Thoracic aorta (tissue), 2 donors: ENCODE measurements around the gene CCNO. TPM values are rescaled to one million over a fixed set of nuclear protein-coding genes. Genes with fewer than 3 reads are reported as not detected.

Experiments
- ATAC-seq: fragments of 150-250 bp; one replicate; pipeline ENCODE4 v1.8.0; 2017; ENCODE audit warnings: low read depth; ENCODE audit not compliant: insufficient number of reproducible peaks, low FRiP score
- DNase-seq: peaks from one replicate; pipeline ENCODE4 v3.0.0-alpha.2; 2020; ENCODE audit warnings: low spot score
- H3K27ac ChIP-seq, 2 donors: fragments of 200-600 bp; sonication (generic); 1 replicate in 1 of 2; 2 replicates in 1 of 2; pipeline ENCODE4 v1.5.1; 2016; ENCODE audit warnings: mild to moderate bottlenecking in 2 of 2, moderate library complexity in 2 of 2
- H3K27me3 ChIP-seq: fragments of 200-600 bp; sonication (generic); replicated peaks from 2 replicates; pipeline ENCODE4 v1.6.0; 2016; ENCODE audit warnings: mild to moderate bottlenecking; ENCODE audit not compliant: insufficient read depth
- H3K36me3 ChIP-seq: fragments of 200-600 bp; sonication (generic); one replicate; pipeline ENCODE4 v1.5.1; 2016
- H3K4me1 ChIP-seq, 2 donors: fragments of 200-600 bp; sonication (generic); 1 replicate in 1 of 2; 2 replicates in 1 of 2; pipeline versions ENCODE4 v1.5.1 to v1.6.0; 2016; ENCODE audit warnings: low read depth in 2 of 2, mild to moderate bottlenecking in 1 of 2; ENCODE audit not compliant: control insufficient read depth in 1 of 2
- H3K4me3 ChIP-seq: fragments of 200-600 bp; sonication (generic); 2 replicates; pipeline ENCODE4 v1.5.1; 2016; ENCODE audit warnings: mild to moderate bottlenecking
- H3K9me3 ChIP-seq: fragments of 200-600 bp; sonication (generic); 2 replicates; pipeline ENCODE4 v1.5.1; 2016
- CTCF ChIP-seq: fragments of 200-600 bp; sonication (generic); IDR thresholded peaks from one replicate; pipeline ENCODE4 v1.5.1; 2019; ENCODE audit warnings: antibody characterized with exemption
- total RNA-seq, 2 donors: library from RNA; depleted of rRNA; stranded (reverse); fragments of >200 nt; gene quantifications; one replicate each; pipeline versions ENCODE4 v1.1.0 to v1.2.3, GENCODE V29; 2016

The CCNO gene
- total RNA-seq, 2 donors from 2014 or later = 0.35 to 0.95 TPM

GRCh38 chr5:55226934-55227663, 6.3 kb downstream of the CCNO start, which contains the start of gene MCIDAS:
TSS of gene MCIDAS (minus strand) at chr5:55227315. CDS start at chr5:55227138, 177 bp downstream.
- no peak for DNase-seq
- TF ChIP-seq CTCF = peak; percentile 26
- Histone ChIP-seq H3K27me3 (peaks cover 42% of the 10 kb centered on the region), H3K4me1 (peaks cover 16 to 33% of the 10 kb centered on the region in 2 donors), H3K4me3 (peak within 1 kb of the TSS; percentile 74), H3K36me3 (no peaks in the 10 kb centered on the region), H3K27ac (no peak within 1 kb of the TSS), H3K9me3 (no peaks in the 10 kb centered on the region)
- no peak for ATAC-seq

DNA sequence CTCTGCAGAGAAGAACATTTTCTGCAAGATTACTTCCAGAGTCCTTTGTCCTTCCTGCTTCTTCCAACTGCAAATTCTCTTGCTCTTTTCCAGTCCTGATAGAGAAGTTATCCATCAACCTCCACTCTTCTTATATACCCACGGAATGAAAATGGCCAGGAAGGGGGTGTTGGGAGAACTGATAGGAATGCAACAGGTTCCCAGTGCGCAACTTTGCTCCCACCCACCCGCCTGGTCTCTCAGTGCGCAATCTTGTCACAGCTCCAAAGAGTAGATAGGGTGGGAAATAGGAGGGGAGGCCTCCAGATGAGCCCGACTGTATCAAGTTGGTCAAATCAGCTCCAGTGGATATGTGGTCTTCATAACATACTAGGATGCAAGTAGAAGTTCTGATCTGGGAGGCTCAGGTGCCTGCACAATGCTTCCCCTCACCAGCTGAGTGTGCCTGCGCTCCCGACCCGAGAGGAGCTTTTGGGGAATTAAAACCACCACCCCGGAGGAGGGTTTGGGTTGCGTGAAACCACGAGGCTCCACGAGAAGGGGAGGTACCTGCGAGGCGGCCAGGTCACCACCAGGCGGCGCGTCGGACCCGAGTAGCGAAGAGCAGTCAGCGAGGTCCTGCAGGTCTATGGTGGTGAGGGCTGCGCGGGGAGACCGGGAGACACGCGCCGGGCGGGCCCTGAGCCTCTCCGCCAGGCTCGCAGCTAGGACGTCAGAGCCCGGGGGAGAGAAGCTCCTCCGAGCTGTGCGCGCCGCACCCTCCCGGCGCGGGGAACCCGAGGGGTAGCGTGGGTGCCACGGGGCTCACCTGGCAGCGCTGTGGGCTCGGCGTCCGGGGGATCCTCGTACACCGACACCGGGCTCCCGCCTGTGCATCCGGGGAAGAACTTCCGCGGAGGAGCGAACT, 7.1 kb downstream of the CCNO start:
- Histone ChIP-seq H3K27ac (no peak overlapping the region), H3K27me3 (peaks cover 49% of the 10 kb centered on the region), H3K4me3 (peak overlapping the region; percentile 74), H3K9me3 (no peaks in the 10 kb centered on the region), H3K4me1 (peaks cover 8 to 25% of the 10 kb centered on the region in 2 donors), H3K36me3 (no peaks in the 10 kb centered on the region)
- peak; percentile 32 for TF ChIP-seq CTCF
- no peak for DNase-seq
- ATAC-seq = no peak

- H3K4me3 ChIP-seq = no peak overlapping the region
- ATAC-seq (no peak), DNase-seq (no peak)
- no peak overlapping the region for H3K27ac ChIP-seq
- TF ChIP-seq CTCF = no peak
- H3K36me3 ChIP-seq = no peaks in the 10 kb centered on the region
- peaks cover 45% of the 10 kb centered on the region for H3K27me3 ChIP-seq
- peaks cover 13 to 28% of the 10 kb centered on the region in 2 donors for H3K4me1 ChIP-seq
- H3K9me3 ChIP-seq = no peaks in the 10 kb centered on the region
These were observed 8.1 kb downstream of the CCNO start for GRCh38 chr5:55225346-55225745.

DNA sequence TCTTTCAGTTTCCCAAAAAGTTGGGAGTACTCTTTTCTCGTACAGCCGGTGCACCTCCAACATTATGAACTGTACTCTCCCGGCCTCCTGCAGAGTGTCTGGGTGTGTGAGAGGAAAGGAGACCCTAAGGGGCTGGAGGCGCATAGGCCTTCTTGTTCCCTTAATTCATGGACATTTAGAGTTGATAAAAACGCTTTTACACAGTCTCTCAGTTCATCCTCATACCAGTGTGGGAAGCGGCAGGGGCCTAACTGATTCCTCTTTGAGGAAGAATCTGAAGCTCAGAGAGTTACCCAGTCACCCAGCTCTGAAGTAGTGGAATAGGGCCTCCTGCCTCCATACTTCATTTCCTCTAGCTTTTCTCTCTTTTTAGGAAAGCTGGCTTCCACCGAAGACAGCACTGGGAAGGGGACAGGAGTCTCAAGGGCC, 9.6 kb downstream of the CCNO start:
- H3K4me1 ChIP-seq = peaks cover 13 to 31% of the 10 kb centered on the region in 2 donors

More for the DNA sequence above, 9.6 kb downstream of the CCNO start:
- DNase-seq (no peak), ATAC-seq (no peak)
- Histone ChIP-seq H3K27me3 (peaks cover 31% of the 10 kb centered on the region), H3K4me3 (peak overlapping the region; percentile 25), H3K36me3 (no peaks in the 10 kb centered on the region), H3K27ac (no peak overlapping the region), H3K9me3 (no peaks in the 10 kb centered on the region)
- no peak for TF ChIP-seq CTCF
